ENCODE data around the gene KCNJ6.

KCNJ6 gene

DNA sequence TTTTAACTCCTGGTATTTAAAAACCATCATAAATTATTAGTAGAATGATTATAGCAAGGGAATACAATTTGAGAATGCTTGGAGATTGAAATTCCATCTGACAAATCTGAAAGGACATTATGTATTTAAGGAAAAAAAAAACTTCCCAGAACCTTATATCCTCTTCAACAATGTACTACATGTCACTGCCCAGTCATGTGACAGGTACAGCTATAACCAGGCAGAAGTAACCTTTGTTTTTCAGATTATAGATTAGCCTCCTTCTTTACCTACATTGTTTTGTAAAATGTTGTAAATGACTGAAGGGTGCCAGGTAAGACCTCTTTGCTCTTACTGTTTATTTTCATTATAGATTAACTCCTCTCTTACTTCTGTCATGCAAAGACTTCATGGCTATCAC is 96.9 kb downstream of the KCNJ6 start:
- DNase-seq (ENCODE audit: low read depth) = no peak

DNA sequence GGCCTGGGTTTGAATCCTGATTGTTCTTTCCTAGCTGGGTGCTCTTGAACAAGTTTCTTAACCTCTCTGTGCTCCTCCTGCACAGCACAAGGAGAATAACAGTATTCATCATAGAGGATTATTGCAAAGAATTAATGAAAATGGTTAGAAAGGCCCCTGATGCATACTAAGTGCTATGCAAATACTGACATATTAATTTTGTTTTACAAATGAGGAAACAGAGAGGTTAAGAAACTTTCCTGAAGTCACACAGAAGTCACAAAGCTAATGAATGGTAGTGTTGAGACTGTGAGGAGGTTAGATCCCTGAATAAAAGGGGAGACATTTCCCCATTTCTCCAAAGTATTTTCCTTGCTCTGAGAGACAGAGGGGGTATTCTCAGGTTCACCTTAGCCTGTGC is 99.0 kb downstream of the KCNJ6 start:
- no peak for DNase-seq (ENCODE audit: low read depth)

DNA sequence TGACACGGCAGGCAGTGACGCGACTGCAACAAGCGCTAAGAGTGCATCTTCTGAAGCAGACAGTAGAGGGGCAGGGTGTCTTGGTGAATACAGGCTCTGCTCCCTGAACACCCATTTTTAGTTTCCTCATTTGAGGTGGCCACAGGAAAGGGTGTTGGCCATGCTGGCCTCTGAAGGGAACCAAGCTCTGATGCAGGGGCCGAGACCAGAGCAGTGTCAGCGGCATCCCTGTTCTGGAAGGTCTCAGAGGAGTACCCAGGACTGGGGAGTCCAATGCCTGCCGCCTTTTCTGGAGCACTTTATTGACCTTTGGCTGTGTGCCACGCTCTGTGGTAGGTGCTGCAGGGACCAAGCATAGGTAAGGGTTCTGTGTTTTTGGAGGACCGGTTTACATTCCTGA is 100.4 kb downstream of the KCNJ6 start:
- DNase-seq (ENCODE audit: low read depth) = no peak

GRCh38 chr21:37811711-37812110 is 104.5 kb downstream of the KCNJ6 start:
- DNase-seq (ENCODE audit: low read depth) = no peak

GRCh38 chr21:37808261-37808660 is 108.0 kb downstream of the KCNJ6 start:
- no peak for DNase-seq (ENCODE audit: low read depth)

- no peak for DNase-seq (ENCODE audit: low read depth)
Observed at GRCh38 chr21:37805266-37805665, 111.0 kb downstream of the KCNJ6 start.

- DNase-seq (ENCODE audit: low read depth) = no peak
Observed at GRCh38 chr21:37804001-37804400, 112.3 kb downstream of the KCNJ6 start.

DNA sequence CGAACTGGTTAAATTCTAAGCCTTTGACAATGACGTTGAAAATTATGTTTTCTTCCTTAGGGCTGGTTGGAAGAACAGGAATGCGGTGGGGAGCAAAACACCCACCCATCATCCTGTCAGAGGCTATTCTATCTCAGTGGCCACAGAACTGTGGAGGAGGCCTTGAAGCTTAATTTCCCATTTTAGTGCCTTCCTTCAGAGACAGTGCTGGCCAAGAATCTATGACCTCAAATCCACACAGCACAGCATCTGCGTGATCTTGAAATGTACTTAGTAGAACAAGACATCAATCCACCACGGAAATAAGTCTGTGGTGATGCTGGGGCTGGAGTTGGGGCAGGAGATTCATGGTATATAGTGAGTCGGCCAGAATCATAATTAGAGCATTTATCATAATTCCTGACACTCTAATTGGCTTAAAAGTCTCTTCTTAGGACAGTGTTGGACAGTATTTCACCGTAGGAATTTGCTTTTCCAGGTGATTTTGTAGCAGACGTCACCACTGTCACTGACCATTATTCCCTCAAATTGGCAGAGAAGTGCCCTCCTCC is 113.1 kb downstream of the KCNJ6 start:
- no peak for DNase-seq (ENCODE audit: low read depth)

- DNase-seq (ENCODE audit: low read depth) = no peak
Observed at GRCh38 chr21:37800456-37801061, 115.7 kb downstream of the KCNJ6 start.

DNA sequence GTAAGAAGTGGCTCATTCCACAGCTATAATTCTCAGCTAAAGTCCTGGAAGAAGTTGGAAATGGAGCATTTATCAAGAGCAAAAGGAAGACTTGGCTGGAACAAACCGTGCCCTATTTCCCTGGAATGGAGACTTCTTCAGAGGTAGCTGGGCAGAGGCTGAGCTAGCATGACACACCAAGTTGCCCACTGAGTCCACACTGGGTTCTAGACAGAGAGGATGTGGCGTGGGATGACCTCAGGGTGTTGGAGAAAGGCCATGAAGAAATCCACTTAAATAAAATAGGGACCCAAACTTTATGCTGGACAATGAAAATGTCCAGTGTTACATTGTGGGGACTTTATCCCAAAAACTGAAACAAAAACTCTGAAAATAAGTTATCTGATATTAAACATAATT is 116.2 kb downstream of the KCNJ6 start:
- DNase-seq (ENCODE audit: low read depth) = no peak

- no peak for DNase-seq (ENCODE audit: low read depth)
Observed at GRCh38 chr21:37799211-37800056, 116.8 kb downstream of the KCNJ6 start.

DNA sequence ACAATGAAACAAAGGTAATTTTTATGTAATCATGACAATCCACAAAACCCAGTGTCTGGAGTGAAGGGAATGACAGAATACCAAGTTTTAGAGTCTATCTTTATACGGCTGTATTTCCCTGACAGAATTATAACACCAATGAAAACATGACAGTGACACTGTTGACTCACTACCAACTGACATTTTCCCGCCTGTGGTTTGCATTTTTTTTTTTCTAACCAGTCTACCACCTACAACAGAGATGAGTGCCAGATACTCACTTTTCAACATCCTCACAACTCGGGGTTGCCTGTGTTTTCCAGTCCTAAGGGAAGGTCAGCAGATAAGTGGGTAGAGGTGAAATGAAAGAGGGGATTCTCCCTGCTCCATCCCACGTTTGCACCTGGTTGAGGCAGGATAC is 118.9 kb downstream of the KCNJ6 start:
- no peak for DNase-seq (ENCODE audit: low read depth)

- DNase-seq (ENCODE audit: low read depth) = no peak
Observed at GRCh38 chr21:37796011-37796410, 120.2 kb downstream of the KCNJ6 start.

- no peak for DNase-seq (ENCODE audit: low read depth)
Observed at GRCh38 chr21:37793660-37794059, 122.6 kb downstream of the KCNJ6 start.

DNA sequence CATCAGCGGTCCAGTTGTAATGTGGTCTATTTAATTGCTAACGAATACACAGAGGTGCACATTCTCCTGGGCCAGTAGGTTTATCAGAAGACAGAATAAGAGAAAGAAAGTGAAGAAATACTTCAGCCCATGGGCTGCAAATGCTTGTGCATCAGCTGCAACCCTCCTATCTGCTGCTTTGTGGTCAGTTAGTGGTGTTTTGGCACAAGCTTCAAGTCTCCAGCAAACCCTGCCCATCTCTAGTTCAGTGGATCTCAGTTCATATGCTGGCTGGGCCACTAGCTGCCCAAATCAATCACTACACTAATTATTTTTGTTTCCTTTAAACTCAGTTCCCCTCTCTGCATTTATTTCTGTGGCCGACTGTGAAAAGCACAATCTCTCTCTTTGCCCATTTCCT is 124.2 kb downstream of the KCNJ6 start:
- no peak for DNase-seq (ENCODE audit: low read depth)

GRCh38 chr21:37790905-37791304 is 125.4 kb downstream of the KCNJ6 start:
- no peak for DNase-seq (ENCODE audit: low read depth)

GRCh38 chr21:37788503-37788902 is 127.8 kb downstream of the KCNJ6 start:
- no peak for DNase-seq (ENCODE audit: low read depth)

DNA sequence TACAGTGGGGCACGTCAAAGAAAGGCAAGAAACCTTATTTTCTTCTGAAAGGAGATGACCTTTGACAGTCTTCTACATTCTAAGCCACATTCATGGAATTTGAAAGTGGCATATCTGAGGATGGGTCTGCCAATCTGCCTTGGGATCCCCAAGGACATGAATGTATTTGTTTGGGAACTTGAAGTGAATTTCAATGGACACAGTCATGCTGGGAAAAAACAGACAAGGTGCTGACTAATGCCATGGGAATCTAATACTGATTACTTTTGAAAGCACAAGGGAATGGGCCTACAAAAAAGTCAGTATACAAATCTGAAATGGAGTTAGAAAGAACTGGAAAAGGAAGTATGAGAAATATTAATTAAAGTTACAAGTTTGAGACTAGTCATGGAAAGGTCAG is 128.8 kb downstream of the KCNJ6 start:
- no peak for DNase-seq (ENCODE audit: low read depth)

GRCh38 chr21:37784591-37785318 is 131.5 kb downstream of the KCNJ6 start:
- DNase-seq (ENCODE audit: low read depth) = no peak

DNA sequence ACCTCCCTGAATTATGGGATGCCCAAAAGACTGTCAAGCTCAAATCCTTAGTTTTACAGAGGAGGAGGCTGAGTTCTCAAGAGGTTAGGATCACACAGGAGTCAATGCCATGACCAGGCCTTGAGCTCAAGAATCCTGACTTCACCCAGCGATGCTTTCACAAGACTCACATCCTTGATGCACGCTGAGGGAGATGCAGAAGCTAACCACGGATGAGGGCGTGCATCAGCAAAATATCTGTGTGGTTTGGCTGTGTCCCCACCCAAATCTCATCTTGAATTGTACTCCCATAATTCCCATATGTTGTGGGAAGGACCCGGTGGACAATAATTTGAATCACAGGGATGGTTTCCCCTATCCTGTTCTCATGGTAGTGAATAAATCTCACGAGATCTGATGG is 133.2 kb downstream of the KCNJ6 start:
- no peak for DNase-seq (ENCODE audit: low read depth)

GRCh38 chr21:37780991-37781983 is 135.0 kb downstream of the KCNJ6 start:
- DNase-seq (ENCODE audit: low read depth) = no peak

DNA sequence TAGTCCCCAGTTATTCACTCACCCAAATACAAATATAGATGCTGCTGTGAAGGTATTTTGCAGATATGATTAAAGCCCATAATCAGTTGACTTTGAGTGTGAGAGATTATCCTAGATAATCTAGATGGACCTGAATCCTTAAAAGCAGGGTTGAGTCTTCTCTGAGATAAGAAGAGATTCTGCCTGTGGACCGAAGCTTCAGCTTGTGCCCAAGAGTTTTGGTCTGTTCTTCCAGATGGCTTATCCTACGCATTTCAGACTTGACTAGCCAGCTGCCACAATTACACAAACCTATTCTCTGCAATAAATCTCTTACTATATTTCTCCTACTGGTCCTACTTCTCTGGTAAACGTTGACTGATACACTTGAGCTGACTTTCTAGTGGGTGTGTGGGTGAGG is 145.1 kb downstream of the KCNJ6 start:
- no peak for DNase-seq (ENCODE audit: low read depth)

Data from stimulated activated CD8-positive, alpha-beta memory T cell treated with anti-CD3 and anti-CD28 coated beads, Interleukin-12 subunit alpha, Interleukin-12 subunit beta, amount 100 ng/mL, for 1 hour (primary cell).